GM12873 (cell line): Measurements from ENCODE around the gene COL4A6.

Source experiments
- TF ChIP-seq, protein P1 (sequence below): IDR thresholded peaks from 2 replicates; pipeline ENCODE4 v1.5.1; 2012; ENCODE audit warnings: low read depth, mild to moderate bottlenecking, moderate library complexity, low read length, control low read depth; ENCODE audit not compliant: insufficient read depth; ENCODE audit errors: missing control alignments

COL4A6 gene

DNA sequence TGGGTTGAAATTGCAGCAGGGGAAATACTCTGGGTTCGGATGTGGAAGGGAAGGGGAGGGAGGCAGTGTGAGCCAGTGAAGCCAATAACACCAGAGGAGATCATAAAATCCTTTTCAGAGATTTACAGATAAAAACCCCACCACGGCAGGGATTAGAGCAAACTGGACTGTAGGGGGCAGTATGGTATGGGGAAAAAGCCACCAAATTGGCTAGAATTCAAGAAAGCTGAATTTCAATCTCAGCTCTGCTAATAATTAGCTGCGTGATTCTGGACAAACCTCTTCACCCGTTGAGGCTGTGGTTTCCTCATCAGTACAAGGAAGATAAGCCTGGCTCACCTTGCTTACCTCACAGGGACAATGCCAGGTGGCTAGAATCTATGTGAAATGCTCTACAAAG is 238.5 kb downstream of the COL4A6 start:
- TF ChIP-seq, protein P1, sequence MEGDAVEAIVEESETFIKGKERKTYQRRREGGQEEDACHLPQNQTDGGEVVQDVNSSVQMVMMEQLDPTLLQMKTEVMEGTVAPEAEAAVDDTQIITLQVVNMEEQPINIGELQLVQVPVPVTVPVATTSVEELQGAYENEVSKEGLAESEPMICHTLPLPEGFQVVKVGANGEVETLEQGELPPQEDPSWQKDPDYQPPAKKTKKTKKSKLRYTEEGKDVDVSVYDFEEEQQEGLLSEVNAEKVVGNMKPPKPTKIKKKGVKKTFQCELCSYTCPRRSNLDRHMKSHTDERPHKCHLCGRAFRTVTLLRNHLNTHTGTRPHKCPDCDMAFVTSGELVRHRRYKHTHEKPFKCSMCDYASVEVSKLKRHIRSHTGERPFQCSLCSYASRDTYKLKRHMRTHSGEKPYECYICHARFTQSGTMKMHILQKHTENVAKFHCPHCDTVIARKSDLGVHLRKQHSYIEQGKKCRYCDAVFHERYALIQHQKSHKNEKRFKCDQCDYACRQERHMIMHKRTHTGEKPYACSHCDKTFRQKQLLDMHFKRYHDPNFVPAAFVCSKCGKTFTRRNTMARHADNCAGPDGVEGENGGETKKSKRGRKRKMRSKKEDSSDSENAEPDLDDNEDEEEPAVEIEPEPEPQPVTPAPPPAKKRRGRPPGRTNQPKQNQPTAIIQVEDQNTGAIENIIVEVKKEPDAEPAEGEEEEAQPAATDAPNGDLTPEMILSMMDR, result peak; percentile 75

DNA sequence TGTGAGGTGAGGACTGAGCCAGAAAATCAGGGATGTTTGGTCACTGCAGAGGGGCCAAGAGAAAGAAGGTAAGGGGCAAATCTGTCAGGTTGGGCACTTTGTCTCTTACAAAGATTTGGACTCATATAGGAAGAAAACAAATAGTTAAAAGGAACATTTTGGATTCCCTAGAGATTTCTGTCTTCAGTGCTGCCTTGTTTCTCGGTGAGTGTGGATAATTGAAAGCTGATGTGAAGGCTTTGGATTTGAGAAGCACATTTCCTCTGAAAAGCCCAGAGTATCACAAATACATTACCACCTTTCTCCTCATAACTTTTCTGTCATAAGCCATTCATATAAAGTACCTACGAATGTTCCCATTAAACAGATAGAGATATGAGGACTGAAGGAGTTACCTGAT is 239.2 kb downstream of the COL4A6 start:
- TF ChIP-seq, protein P1, result no peak

DNA sequence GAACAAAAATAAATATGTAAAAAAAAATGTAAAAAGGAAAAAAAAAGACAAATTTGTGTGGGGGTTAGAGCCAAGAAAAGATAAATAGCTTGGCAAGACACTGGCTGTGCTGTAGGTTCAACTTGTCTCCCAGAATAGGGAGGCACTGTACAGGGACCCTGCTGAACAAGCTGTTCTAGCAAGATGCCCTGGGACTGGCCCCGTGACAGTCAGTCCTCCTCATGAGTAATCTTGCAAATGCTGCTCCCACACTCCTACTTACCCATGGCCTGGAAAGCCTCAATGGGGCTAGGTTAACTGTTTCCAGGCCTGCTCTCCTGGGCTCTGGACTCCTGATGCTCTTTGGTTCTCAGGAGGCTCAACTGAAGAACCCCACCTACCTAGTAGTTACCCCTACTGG is 239.8 kb downstream of the COL4A6 start:
- TF ChIP-seq, protein P1, result no peak

DNA sequence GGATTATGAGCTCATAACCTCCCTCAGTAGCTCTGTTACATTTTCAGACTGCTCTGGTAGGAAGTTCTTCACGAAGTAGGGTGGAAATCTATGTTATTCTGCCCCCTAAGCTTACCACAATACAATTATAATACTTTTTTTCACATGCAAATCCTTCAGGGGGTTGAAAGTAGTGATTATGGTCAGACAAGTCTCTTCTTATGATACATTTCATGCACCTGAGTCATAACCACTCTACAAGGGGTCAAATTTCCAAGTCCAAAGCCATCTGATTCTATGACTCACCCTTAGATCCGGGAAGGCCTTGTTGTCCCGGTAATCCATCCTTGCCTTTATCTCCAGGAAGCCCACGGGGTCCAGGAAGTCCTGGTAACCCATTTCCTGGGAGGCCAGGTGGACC is 251.4 kb downstream of the COL4A6 start:
- TF ChIP-seq, protein P1, result no peak

DNA sequence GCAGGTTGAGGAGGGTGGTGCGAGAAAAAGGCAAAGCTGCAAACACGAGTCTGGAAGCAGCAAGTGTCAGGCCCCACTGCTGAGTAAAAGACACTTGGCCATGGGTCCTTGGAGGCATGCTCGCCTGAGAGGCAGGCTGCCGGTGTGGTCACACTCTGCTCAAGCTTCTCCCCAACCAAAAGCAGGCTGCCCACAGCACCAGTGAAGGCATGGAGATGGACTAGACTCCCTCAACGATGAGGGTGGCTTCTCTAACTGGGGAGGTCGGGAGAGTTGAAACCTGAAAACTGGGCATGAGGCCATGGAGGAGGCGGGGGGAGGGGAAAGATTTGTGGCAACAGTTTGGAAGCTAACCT is 260.1 kb downstream of the COL4A6 start:
- TF ChIP-seq, protein P1, result no peak

DNA sequence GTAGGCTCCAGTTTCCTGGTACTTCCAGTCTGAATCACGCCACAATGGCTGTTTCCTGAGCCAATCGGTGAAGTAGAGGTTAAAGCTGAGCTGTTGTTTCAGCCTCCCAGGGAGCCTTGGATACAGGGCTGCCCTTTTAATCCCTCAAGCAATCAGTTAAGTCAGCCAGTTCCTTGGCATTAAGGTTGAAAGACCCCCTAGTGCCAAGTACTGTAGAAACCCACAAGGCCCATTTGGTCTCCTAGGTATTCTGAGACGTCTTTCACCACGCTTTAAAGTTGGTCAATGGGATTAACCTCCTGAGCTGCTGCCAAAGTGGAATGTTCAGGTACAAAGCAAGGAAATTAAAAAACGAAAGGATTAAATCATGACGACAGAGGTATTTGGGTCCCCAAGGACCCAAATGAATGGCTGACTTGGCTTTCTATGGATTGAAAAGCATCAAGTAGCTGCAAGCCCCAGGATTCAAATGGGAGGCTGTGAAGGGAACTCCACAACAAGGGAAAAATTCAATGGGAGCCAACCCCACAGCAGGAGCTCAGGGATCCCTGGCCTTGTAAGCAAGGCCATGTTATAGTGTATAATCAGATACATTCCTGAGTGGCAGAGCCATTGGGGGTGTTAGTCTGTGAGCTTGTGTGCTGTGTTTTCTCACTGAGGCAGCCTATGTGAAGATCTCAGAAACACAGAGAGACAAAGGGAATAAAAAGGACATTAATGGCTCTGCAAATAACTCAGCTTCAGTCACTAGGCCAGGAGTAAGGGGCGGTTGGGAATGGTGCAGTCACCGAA is 260.7 kb downstream of the COL4A6 start:
- TF ChIP-seq, protein P1, result no peak

DNA sequence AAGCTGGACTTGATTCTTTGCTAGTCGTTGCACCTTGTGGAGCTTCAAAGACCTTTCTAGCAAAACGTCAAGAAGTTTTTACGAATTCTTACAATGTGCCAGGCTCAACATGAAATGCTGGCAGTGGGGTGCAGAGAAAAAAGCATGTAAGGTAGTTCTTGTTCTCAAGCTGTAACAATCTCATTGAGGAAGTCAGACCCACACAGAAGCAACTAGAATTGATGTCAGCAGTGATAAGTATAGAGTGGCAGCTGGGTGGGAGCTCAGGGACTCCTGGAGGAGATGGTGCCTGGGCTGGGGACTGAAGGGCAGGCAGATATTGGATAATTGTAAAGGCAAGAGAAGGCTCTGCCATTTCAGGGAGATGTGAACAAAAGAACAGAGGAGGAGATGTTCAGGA is 264.3 kb downstream of the COL4A6 start:
- TF ChIP-seq, protein P1, result no peak

DNA sequence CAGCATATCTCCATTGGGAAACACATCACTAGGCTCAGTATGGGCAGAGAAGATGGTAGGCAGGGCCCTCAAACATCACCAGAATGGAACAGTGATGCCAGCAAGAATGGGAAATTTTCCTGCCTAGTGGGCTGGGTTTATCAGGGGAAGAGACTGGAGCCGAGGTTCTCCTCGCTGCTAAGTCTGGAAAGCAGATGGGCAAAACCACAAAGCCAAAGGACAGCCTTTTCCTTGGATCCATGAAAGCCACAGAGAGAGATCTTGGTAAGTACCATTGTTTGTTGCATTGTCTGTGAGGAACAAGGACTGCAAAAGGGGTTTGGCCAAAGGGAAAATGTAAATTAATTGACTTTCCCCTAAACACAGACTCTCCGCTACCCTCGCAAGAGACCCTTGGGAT is 266.6 kb downstream of the COL4A6 start:
- TF ChIP-seq, protein P1, result no peak
